GM23338 (cell line): ENCODE measurements around the gene HBZ.

ENCODE experiments used
- CREB1 ChIP-seq: fragments of 250-450 bp; sonication (Bioruptor Pico); IDR thresholded peaks from 2 replicates; pipeline ENCODE4 v1.5.0; 2020; ENCODE audit warnings: low read depth, mild to moderate bottlenecking, moderate library complexity
- EZH2 ChIP-seq: fragments of 200-600 bp; sonication (generic); IDR thresholded peaks from one replicate; pipeline ENCODE4 v1.8.0; 2017; ENCODE audit warnings: antibody characterized with exemption, mild to moderate bottlenecking, low read depth; ENCODE audit not compliant: unreplicated experiment
- EZH2phosphoT487 ChIP-seq: fragments of 200-600 bp; sonication (generic); IDR thresholded peaks from one replicate; pipeline ENCODE4 v1.8.1; 2018; ENCODE audit warnings: antibody characterized with exemption; ENCODE audit not compliant: unreplicated experiment
- JUNB ChIP-seq: IDR thresholded peaks from one replicate; pipeline ENCODE4 v1.6.1; 2016; ENCODE audit warnings: antibody characterized with exemption; ENCODE audit not compliant: unreplicated experiment
- REST ChIP-seq: IDR thresholded peaks from one replicate; pipeline ENCODE4 v1.6.1; 2018; ENCODE audit warnings: antibody characterized with exemption; ENCODE audit not compliant: unreplicated experiment
- TF ChIP-seq, protein P1 (sequence below), 2 experiments: fragments of 200-600 bp in 1 of 2; sonication (generic) in 1 of 2; conservative IDR thresholded peaks; 2 replicates each; pipeline versions ENCODE4 v1.5.1 to v1.6.1; 2016 to 2017; ENCODE audit warnings: antibody characterized with exemption in 2 of 2, low read depth in 2 of 2, mild to moderate bottlenecking in 2 of 2, moderate library complexity in 1 of 2

DNA sequence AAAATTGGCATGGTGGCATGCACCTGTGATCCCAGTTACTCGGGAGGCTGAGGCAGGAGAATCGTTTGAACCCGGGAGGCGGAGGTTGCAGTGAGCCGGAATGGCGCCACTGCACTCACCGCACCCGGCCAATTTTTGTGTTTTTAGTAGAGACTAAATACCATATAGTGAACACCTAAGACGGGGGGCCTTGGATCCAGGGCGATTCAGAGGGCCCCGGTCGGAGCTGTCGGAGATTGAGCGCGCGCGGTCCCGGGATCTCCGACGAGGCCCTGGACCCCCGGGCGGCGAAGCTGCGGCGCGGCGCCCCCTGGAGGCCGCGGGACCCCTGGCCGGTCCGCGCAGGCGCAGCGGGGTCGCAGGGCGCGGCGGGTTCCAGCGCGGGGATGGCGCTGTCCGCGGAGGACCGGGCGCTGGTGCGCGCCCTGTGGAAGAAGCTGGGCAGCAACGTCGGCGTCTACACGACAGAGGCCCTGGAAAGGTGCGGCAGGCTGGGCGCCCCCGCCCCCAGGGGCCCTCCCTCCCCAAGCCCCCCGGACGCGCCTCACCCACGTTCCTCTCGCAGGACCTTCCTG lies 27.7 kb downstream of the HBZ start, which contains the start of gene HBQ1:
- TF ChIP-seq, protein P1, sequence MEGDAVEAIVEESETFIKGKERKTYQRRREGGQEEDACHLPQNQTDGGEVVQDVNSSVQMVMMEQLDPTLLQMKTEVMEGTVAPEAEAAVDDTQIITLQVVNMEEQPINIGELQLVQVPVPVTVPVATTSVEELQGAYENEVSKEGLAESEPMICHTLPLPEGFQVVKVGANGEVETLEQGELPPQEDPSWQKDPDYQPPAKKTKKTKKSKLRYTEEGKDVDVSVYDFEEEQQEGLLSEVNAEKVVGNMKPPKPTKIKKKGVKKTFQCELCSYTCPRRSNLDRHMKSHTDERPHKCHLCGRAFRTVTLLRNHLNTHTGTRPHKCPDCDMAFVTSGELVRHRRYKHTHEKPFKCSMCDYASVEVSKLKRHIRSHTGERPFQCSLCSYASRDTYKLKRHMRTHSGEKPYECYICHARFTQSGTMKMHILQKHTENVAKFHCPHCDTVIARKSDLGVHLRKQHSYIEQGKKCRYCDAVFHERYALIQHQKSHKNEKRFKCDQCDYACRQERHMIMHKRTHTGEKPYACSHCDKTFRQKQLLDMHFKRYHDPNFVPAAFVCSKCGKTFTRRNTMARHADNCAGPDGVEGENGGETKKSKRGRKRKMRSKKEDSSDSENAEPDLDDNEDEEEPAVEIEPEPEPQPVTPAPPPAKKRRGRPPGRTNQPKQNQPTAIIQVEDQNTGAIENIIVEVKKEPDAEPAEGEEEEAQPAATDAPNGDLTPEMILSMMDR (conservative IDR thresholded peaks at IDR 0.05; ENCODE audit: low read depth in 2 of 2), result peak; percentile 45 to 72
- TF ChIP-seq REST, result no peak
- TF ChIP-seq EZH2phosphoT487, result no peak
- TF ChIP-seq JUNB, result no peak
- TF ChIP-seq CREB1, result no peak
- TF ChIP-seq EZH2, result no peak
